GM12801 (cell line): ENCODE results near the gene SOWAHB.

Experiments
- TF ChIP-seq, protein P1 (sequence below): IDR thresholded peaks from one replicate; pipeline ENCODE4 v1.5.1; 2011; ENCODE audit warnings: control low read depth; ENCODE audit not compliant: insufficient read length; ENCODE audit errors: extremely low read depth

The SOWAHB gene, protein sequence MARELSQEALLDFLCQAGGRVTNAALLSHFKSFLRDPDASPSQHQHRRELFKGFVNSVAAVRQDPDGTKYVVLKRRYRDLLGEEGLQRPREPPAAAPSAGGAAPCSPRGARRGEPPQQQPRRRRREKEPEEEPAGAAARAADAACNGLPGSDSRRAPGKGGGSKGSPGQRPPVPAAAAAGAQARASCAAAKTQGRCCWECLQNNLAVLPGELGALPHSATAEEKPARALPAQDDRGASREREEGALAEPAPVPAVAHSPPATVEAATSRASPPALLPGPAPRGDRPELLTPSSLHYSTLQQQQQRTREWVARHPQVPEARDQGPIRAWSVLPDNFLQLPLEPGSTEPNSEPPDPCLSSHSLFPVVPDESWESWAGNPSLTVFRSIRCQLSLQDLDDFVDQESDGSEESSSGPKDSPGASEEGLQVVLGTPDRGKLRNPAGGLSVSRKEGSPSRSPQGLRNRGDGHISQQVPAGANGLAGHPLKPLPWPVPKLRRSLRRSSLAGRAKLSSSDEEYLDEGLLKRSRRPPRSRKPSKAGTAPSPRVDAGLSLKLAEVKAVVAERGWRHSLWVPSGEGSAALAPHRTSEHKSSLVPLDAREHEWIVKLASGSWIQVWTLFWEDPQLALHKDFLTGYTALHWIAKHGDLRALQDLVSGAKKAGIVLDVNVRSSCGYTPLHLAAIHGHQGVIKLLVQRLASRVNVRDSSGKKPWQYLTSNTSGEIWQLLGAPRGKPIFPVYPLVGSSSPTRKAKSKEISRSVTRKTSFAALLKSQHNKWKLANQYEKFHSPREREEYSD

GRCh38 chr4:76897536-76898384 is at the start of gene SOWAHB:
SOWAHB (minus strand) TSS chr4:76898144; CDS start chr4:76897849, 295 bp downstream.
- TF ChIP-seq, protein P1, sequence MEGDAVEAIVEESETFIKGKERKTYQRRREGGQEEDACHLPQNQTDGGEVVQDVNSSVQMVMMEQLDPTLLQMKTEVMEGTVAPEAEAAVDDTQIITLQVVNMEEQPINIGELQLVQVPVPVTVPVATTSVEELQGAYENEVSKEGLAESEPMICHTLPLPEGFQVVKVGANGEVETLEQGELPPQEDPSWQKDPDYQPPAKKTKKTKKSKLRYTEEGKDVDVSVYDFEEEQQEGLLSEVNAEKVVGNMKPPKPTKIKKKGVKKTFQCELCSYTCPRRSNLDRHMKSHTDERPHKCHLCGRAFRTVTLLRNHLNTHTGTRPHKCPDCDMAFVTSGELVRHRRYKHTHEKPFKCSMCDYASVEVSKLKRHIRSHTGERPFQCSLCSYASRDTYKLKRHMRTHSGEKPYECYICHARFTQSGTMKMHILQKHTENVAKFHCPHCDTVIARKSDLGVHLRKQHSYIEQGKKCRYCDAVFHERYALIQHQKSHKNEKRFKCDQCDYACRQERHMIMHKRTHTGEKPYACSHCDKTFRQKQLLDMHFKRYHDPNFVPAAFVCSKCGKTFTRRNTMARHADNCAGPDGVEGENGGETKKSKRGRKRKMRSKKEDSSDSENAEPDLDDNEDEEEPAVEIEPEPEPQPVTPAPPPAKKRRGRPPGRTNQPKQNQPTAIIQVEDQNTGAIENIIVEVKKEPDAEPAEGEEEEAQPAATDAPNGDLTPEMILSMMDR = no peak

DNA sequence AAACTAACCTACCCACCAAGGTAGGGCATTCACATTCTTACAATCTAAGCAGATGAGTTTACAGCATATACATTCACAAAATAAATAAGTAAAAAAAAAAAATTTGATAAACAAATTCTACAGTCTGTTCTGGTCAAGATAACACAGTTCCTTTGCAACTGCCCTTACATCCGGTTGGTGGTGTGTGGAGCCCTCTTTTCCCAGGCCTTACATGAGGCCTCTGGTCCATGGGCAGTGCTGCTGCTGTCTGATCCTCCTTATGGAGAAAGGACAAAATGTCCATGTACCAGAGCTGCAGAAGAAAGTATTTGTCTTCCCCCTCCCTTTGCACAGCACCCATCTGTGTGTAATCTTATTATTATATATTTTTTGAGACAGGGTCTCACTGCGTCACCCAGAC is 49.4 kb upstream of the SOWAHB start:
- TF ChIP-seq, protein P1 = no peak

DNA sequence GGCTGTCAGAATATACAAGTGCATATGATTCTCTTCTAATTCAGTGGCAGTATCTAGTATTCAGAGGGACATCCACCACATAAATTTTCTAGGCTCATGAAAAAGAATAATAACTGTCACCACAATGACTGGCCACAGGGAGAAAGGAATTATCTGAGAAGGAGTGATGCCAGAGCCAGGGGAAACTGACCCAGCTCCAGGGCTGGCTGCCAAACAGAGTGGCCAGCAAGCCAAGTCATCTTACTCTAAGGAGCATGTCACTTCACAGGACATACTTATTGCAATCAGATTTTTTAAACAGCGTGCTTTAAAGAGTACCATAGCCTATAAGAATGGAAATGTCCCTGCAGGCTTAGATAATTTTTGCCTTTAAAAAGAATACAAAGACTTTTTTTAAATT is 45.8 kb upstream of the SOWAHB start:
- TF ChIP-seq, protein P1 = no peak

DNA sequence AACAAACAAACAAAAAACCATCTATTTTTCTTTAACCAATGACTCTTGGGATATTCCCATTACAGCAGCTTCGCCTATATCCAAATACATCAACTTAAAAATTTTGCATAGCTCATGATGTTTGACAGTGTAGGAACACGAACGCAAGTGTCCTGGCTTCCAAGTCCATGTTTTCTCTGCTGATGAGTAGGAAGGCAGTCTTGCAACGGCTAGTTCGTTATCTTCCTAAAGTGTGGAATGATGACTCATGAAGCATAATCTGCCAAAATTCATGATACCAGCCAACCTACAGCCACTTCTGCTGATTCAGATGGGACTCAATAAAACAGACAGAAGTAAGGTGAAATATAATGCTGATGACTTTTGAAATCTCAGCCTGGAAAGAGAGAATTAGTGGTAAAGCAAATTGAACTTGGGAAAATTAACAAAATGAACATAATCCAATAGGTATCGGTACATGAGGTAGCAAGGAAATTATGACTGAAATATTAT is 45.2 kb upstream of the SOWAHB start:
- TF ChIP-seq, protein P1 = no peak

- TF ChIP-seq, protein P1 = no peak
Observed at GRCh38 chr4:76939184-76939583, 41.2 kb upstream of the SOWAHB start.

GRCh38 chr4:76931576-76932276 is 33.8 kb upstream of the SOWAHB start:
- TF ChIP-seq, protein P1 = no peak
